BLaER1 treated with 17β-estradiol and CSF1 and Interleukin-3, amounts not matched to agents 10 nM and 100 nM (cell line): ENCODE data around the gene CBY3.
A peak's percentile ranks its signal among the peaks of the same experiment; 100 is the strongest.

Experiments used
- H3K27ac ChIP-seq, 11 experiments: shearing (Covaris generic); formaldehyde crosslinking; 2 replicates each; pipeline ENCODE4 v1.8.1; 2022
- H3K27me3 ChIP-seq, 11 experiments: shearing (Covaris generic); formaldehyde crosslinking; 2 replicates each; pipeline ENCODE4 v1.8.1; 2022
- H3K36me3 ChIP-seq, 11 experiments: shearing (Covaris generic); formaldehyde crosslinking; 2 replicates each; pipeline ENCODE4 v1.8.1; 2022
- H3K4me1 ChIP-seq, 10 experiments: shearing (Covaris generic); formaldehyde crosslinking; 2 replicates each; pipeline ENCODE4 v1.8.1; 2022
- H3K4me2 ChIP-seq, 11 experiments: shearing (Covaris generic); formaldehyde crosslinking; 2 replicates each; pipeline ENCODE4 v1.8.1; 2022
- H3K4me3 ChIP-seq, 10 experiments: shearing (Covaris generic); formaldehyde crosslinking; 2 replicates each; pipeline ENCODE4 v1.8.1; 2022
- H3K9ac ChIP-seq, 11 experiments: shearing (Covaris generic); formaldehyde crosslinking; 2 replicates each; pipeline ENCODE4 v1.8.1; 2022
- H3K9me3 ChIP-seq, 11 experiments: shearing (Covaris generic); formaldehyde crosslinking; replicated peaks in 1 of 11; 2 replicates each; pipeline ENCODE4 v1.8.1; 2022
- H4K20me1 ChIP-seq, 11 experiments: shearing (Covaris generic); formaldehyde crosslinking; 2 replicates each; pipeline ENCODE4 v1.8.1; 2022
- Cebpa-rat ChIP-seq, 11 experiments: shearing (Covaris generic); IDR thresholded peaks; 2 replicates each; pipeline ENCODE4 v1.8.1; 2022

The CBY3 gene

GRCh38 chr5:179680780-179681401 is at the start of gene CBY3:
Gene CBY3, minus strand, starts transcription at chr5:179681034. Its CDS starts 116 bp downstream, at chr5:179680918.
- Histone ChIP-seq H3K36me3 (no peaks in the 10 kb centered on the region; a peak in 1 of 22 replicates), H3K9ac (no peak within 1 kb of the TSS), H3K4me2 (peak within 1 kb of the TSS in 2 of 11 experiments; percentile 22 to 40; a peak in 3 of 22 replicates), H3K27ac (no peak within 1 kb of the TSS), H3K9me3 (no peaks in the 10 kb centered on the region), H4K20me1 (no peaks in the 10 kb centered on the region), H3K27me3 (peaks cover 0 to 11% (median 0%) of the 10 kb centered on the region in 11 experiments; a peak in 9 of 22 replicates), H3K4me3 (no peak within 1 kb of the TSS), H3K4me1 (peaks cover 28 to 44% (median 32%) of the 10 kb centered on the region in 10 experiments)
- no peak for TF ChIP-seq Cebpa-rat (IDR thresholded peaks at IDR 0.05)

- peak overlapping the region in 4 of 11 experiments; percentile 4 to 96 (median 48); a peak in 5 of 22 replicates for H3K9ac ChIP-seq
- peaks cover 22 to 63% (median 38%) of the 10 kb centered on the region in 11 experiments; a peak in 21 of 22 replicates for H4K20me1 ChIP-seq
- H3K27ac ChIP-seq: peak overlapping the region in 5 of 11 experiments; percentile 20 to 98 (median 93); a peak in 7 of 22 replicates
- no peak for TF ChIP-seq Cebpa-rat (IDR thresholded peaks at IDR 0.05)
- peaks cover 22 to 74% (median 33%) of the 10 kb centered on the region in 10 experiments for H3K4me1 ChIP-seq
- peaks cover 58 to 76% (median 65%) of the 10 kb centered on the region in 11 experiments for H3K36me3 ChIP-seq
- H3K9me3 ChIP-seq: no peaks in the 10 kb centered on the region
- no peaks in the 10 kb centered on the region for H3K27me3 ChIP-seq
- no peak overlapping the region for H3K4me3 ChIP-seq
- peak overlapping the region in 4 of 11 experiments; percentile 82 to 97 (median 89); a peak in 6 of 22 replicates for H3K4me2 ChIP-seq
Observed at GRCh38 chr5:179730356-179730755, 49.5 kb upstream of the CBY3 start.

DNA sequence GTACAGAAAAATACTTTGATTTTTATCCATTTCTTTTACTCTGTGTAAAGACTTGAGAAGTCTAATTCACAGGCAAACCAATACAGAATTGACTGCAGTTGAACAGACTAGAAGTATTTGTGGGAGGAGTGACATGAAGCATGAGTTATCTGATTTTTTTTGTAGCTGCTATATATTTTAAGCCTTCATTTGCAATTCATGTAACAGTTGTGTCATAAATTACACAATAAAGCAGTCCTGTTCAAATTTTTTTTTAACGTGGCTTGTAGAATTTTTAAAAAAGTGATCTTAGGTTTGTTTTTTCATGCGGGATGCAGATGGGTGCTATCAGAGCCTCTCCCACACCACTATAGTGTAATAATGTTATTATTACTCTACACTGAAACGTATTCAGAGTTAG is 48.9 kb upstream of the CBY3 start:
- peaks cover 16 to 63% (median 36%) of the 10 kb centered on the region in 11 experiments; a peak in 21 of 22 replicates for H4K20me1 ChIP-seq
- H3K9ac ChIP-seq: peak overlapping the region in 1 of 11 experiments; percentile 69; a peak in 1 of 22 replicates
- H3K27me3 ChIP-seq: no peaks in the 10 kb centered on the region
- peak overlapping the region in 1 of 11 experiments; percentile 91; a peak in 2 of 22 replicates for H3K4me2 ChIP-seq
- H3K27ac ChIP-seq: peak overlapping the region in 3 of 11 experiments; percentile 20 to 98 (median 97); a peak in 2 of 22 replicates
- peaks cover 15 to 72% (median 26%) of the 10 kb centered on the region in 10 experiments for H3K4me1 ChIP-seq
- no peak overlapping the region for H3K4me3 ChIP-seq
- TF ChIP-seq Cebpa-rat (IDR thresholded peaks at IDR 0.05): no peak
- H3K9me3 ChIP-seq: no peaks in the 10 kb centered on the region
- peaks cover 64 to 76% (median 68%) of the 10 kb centered on the region in 11 experiments for H3K36me3 ChIP-seq

DNA sequence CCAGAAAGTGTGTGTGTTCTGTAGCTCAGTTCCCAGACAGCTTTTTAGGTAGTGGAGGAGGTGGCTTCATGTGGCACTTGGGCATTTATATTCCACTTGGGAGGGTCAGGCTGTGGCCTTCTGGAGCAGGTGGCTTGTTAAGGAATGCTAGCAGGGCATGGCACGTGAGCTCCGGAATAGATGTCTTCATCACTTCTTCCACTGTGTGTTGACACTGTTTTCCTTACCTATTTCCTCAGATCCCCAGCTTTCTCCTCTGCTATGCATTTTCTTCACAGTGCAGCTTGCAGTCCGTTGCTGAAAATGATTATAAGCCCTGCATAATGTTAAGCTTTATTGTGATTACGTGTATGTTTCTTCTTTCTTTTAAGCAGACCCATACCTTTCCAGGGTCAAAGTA is 48.5 kb upstream of the CBY3 start:
- Histone ChIP-seq H4K20me1 (peaks cover 11 to 63% (median 36%) of the 10 kb centered on the region in 11 experiments; a peak in 21 of 22 replicates), H3K27me3 (no peaks in the 10 kb centered on the region), H3K27ac (no peak overlapping the region), H3K36me3 (peaks cover 67 to 77% (median 72%) of the 10 kb centered on the region in 11 experiments), H3K4me2 (peak overlapping the region in 2 of 11 experiments; percentile 4 to 9; a peak in 1 of 22 replicates), H3K9ac (peak overlapping the region in 1 of 11 experiments; percentile 69; a peak in 1 of 22 replicates), H3K4me3 (no peak overlapping the region), H3K4me1 (peaks cover 11 to 72% (median 22%) of the 10 kb centered on the region in 10 experiments), H3K9me3 (no peaks in the 10 kb centered on the region)
- TF ChIP-seq Cebpa-rat (IDR thresholded peaks at IDR 0.05): no peak

DNA sequence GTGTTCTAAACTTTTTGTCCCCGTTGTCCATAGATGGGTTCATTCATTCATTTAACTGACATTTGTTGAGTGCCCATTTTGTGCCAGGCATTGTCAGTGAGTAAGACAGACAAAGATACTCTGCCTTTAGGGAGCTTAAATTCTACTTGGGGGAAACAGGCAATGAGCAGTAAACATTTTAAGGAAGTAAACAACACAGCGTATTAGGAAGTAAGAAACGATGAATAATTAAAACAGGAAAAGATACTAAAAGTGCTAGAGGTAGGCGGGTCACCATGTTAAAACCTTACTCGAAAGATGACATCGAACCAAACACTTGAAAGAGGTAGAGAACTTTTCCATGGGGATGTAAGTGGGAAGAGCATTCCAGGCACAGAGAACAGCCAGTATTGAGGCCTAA is 46.3 kb upstream of the CBY3 start:
- no peak overlapping the region for H3K4me3 ChIP-seq
- H3K9me3 ChIP-seq: no peaks in the 10 kb centered on the region
- peak overlapping the region in 1 of 11 experiments; percentile 11; a peak in 2 of 22 replicates for H3K9ac ChIP-seq
- no peaks in the 10 kb centered on the region for H3K27me3 ChIP-seq
- TF ChIP-seq Cebpa-rat (IDR thresholded peaks at IDR 0.05): no peak
- peaks cover 0 to 69% (median 46%) of the 10 kb centered on the region in 11 experiments; a peak in 19 of 22 replicates for H4K20me1 ChIP-seq
- H3K27ac ChIP-seq: peak overlapping the region in 4 of 11 experiments; percentile 49 to 53 (median 51); a peak in 8 of 22 replicates
- peaks cover 7 to 76% (median 18%) of the 10 kb centered on the region in 10 experiments for H3K4me1 ChIP-seq
- H3K4me2 ChIP-seq: peak overlapping the region in 3 of 11 experiments; percentile 31 to 62 (median 56); a peak in 5 of 22 replicates
- H3K36me3 ChIP-seq: peaks cover 89 to 99% (median 94%) of the 10 kb centered on the region in 11 experiments

GRCh38 chr5:179724163-179724562 is 43.3 kb upstream of the CBY3 start:
- Histone ChIP-seq H3K9me3 (no peaks in the 10 kb centered on the region), H3K36me3 (peaks cover 99 to 100% (median 100%) of the 10 kb centered on the region in 11 experiments), H3K9ac (no peak overlapping the region; a peak in 1 of 22 replicates), H3K4me3 (no peak overlapping the region), H3K4me2 (no peak overlapping the region), H3K27me3 (no peaks in the 10 kb centered on the region), H4K20me1 (peaks cover 9 to 88% (median 73%) of the 10 kb centered on the region in 11 experiments; a peak in 20 of 22 replicates), H3K27ac (no peak overlapping the region), H3K4me1 (peaks cover 0 to 47% (median 3%) of the 10 kb centered on the region in 10 experiments; a peak in 9 of 20 replicates)
- TF ChIP-seq Cebpa-rat (IDR thresholded peaks at IDR 0.05): no peak

- H3K36me3 ChIP-seq: peaks cover 97 to 100% (median 99%) of the 10 kb centered on the region in 11 experiments
- peaks cover 0 to 16% (median 0%) of the 10 kb centered on the region in 10 experiments; a peak in 5 of 20 replicates for H3K4me1 ChIP-seq
- no peaks in the 10 kb centered on the region for H3K27me3 ChIP-seq
Observed at GRCh38 chr5:179720222-179720621, 39.4 kb upstream of the CBY3 start.

GRCh38 chr5:179716286-179716685 is 35.5 kb upstream of the CBY3 start:
- Histone ChIP-seq H4K20me1 (peaks cover 25 to 99% (median 85%) of the 10 kb centered on the region in 11 experiments; a peak in 19 of 22 replicates), H3K27ac (no peak overlapping the region), H3K9me3 (no peaks in the 10 kb centered on the region), H3K27me3 (no peaks in the 10 kb centered on the region), H3K4me2 (no peak overlapping the region), H3K4me3 (no peak overlapping the region), H3K9ac (no peak overlapping the region; a peak in 1 of 22 replicates), H3K36me3 (peaks cover 98 to 100% (median 99%) of the 10 kb centered on the region in 11 experiments), H3K4me1 (no peaks in the 10 kb centered on the region)
- TF ChIP-seq Cebpa-rat (IDR thresholded peaks at IDR 0.05): no peak

More at GRCh38 chr5:179720222-179720621, 39.4 kb upstream of the CBY3 start:
- no peak overlapping the region for H3K4me2 ChIP-seq
- no peak for TF ChIP-seq Cebpa-rat (IDR thresholded peaks at IDR 0.05)
- H4K20me1 ChIP-seq: peaks cover 25 to 100% (median 94%) of the 10 kb centered on the region in 11 experiments; a peak in 20 of 22 replicates
- no peak overlapping the region for H3K4me3 ChIP-seq
- no peak overlapping the region for H3K9ac ChIP-seq
- H3K27ac ChIP-seq: no peak overlapping the region
- H3K9me3 ChIP-seq: no peaks in the 10 kb centered on the region
